ENCODE measurements around the gene SP2. TPM values are rescaled to one million over a fixed set of nuclear protein-coding genes. Genes with fewer than 3 reads are reported as not detected.

SP2 gene
- total RNA-seq, 2 experiments from 2014 or later: 5.8 to 22.1 TPM

DNA sequence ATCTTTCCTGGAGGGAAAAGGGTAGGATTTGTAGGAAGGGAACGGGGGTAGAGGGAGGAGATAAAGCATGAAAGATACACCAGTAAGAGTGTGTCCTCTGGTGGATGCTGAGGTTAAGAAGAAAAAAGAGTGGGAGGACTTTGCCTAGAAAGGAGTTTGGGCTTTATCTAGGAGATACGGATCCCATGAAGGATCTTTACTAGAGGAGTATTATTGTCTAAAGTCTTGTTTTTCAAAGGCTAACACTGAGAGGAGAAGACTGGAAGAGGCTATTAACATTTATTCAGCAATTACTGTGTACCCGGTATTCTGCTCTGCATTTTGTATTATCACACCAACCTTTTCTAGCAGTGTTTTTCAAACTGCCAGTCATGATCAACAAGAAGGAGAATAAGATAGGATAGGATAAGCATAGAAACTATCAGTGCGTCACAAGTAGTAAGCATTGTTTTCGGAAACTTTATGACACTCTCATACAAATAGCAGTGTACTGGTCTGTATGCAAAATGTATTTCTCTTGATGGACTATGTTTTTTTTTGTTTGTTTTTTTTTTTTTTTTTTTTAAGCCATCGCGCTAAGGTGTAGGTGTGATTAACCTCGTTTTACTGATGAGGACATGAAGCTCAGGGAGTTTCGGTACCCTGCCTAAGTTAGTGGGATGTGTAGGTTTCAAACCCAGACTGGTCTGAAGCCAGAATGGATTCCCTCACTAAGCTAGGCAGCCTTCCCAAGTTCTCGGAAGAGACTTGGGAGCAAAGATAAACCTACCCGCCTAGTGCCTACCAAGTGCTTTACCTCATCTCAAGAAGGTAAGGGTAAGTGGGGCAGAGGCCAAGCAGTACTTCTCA, 1.3 kb upstream of the SP2 start:
- no peaks in the 10 kb centered on the region for H3K9me2 ChIP-seq (ENCODE audit: insufficient read depth, low read length)
- H2AFZ ChIP-seq (ENCODE audit: low read length): peak overlapping the region; percentile 60; the same call in 1 of the 2 replicates
- peaks cover 32% of the 10 kb centered on the region for H3K79me2 ChIP-seq (ENCODE audit: insufficient read depth, low read depth, low read length)
- BruUV-seq (replicated peaks): no TSS peak
- intact Hi-C loops (cut with micrococcal nuclease; ENCODE audit: unreplicated experiment): loop anchor here (5.0 kb wide), 1 partner anchor 123 kb away; no protein-coding TSS in a partner anchor
- peaks cover 29% of the 10 kb centered on the region for H3K4me1 ChIP-seq (ENCODE audit: insufficient read depth, low read length, poor library complexity, severe bottlenecking)
- H3K4me3 ChIP-seq (ENCODE audit: low read depth, low read length, poor library complexity, severe bottlenecking): peak overlapping the region; percentile 90
- DNase-seq (ENCODE audit: low spot score): peak; percentile 4
- peaks cover 17% of the 10 kb centered on the region; the same call in 1 of the 2 replicates for H3K36me3 ChIP-seq (ENCODE audit: insufficient read depth, low read length)
- TF ChIP-seq, protein P1, sequence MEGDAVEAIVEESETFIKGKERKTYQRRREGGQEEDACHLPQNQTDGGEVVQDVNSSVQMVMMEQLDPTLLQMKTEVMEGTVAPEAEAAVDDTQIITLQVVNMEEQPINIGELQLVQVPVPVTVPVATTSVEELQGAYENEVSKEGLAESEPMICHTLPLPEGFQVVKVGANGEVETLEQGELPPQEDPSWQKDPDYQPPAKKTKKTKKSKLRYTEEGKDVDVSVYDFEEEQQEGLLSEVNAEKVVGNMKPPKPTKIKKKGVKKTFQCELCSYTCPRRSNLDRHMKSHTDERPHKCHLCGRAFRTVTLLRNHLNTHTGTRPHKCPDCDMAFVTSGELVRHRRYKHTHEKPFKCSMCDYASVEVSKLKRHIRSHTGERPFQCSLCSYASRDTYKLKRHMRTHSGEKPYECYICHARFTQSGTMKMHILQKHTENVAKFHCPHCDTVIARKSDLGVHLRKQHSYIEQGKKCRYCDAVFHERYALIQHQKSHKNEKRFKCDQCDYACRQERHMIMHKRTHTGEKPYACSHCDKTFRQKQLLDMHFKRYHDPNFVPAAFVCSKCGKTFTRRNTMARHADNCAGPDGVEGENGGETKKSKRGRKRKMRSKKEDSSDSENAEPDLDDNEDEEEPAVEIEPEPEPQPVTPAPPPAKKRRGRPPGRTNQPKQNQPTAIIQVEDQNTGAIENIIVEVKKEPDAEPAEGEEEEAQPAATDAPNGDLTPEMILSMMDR (conservative IDR thresholded peaks at IDR 0.05; ENCODE audit: low read length): 0 out of 2 replicates have a peak, but pooled peaks have one; percentile 13
- no peak for TF ChIP-seq EZH2phosphoT487 (IDR thresholded peaks at IDR 0.05; ENCODE audit: borderline replicate concordance, low read depth, low read length)
- CTCF ChIA-PET (ENCODE audit: unreplicated experiment): interaction anchor here (0.7 to 1.2 kb wide), 3 partner anchors 8 to 54 kb away, joined by 3 read pairs; partner anchors contain the start of gene SCRN2
- H4K20me1 ChIP-seq (ENCODE audit: insufficient read depth, low read length): no peaks in the 10 kb centered on the region
- H3K4me2 ChIP-seq (ENCODE audit: low read length): peak overlapping the region; percentile 83
- peak overlapping the region; percentile 58 for H3K27ac ChIP-seq (ENCODE audit: low read depth, low read length, poor library complexity, severe bottlenecking)
- H3K9me3 ChIP-seq (ENCODE audit: low read length): no peaks in the 10 kb centered on the region
- POLR2A ChIA-PET: interaction anchor here (0.9 to 2.9 kb wide), 6 partner anchors 13 to 487 kb away, joined by 3 to 13 read pairs (median 4); partner anchors contain the start of genes CDK5RAP3 and SCRN2

GRCh38 chr17:47895347-47895855, 635 bp upstream of the SP2 start:
- POLR2A ChIA-PET: interaction anchor here (0.5 to 2.9 kb wide), 9 partner anchors 14 to 1003 kb away, joined by 3 to 13 read pairs (median 4); partner anchors contain the start of genes CDK5RAP3, LRRC46, MRPL10 and OSBPL7
- CTCF ChIA-PET (ENCODE audit: unreplicated experiment): interaction anchor here (0.7 to 1.2 kb wide), 3 partner anchors 9 to 55 kb away, joined by 3 read pairs; partner anchors contain the start of gene SCRN2
- no peak for TF ChIP-seq EZH2phosphoT487 (IDR thresholded peaks at IDR 0.05; ENCODE audit: borderline replicate concordance, low read depth, low read length)
- TF ChIP-seq, protein P1 (conservative IDR thresholded peaks at IDR 0.05; ENCODE audit: low read length): no peak
- H3K79me2 ChIP-seq (ENCODE audit: insufficient read depth, low read depth, low read length): peaks cover 32% of the 10 kb centered on the region
- peak overlapping the region; percentile 83 for H3K4me2 ChIP-seq (ENCODE audit: low read length)
- H4K20me1 ChIP-seq (ENCODE audit: insufficient read depth, low read length): no peaks in the 10 kb centered on the region
- peak overlapping the region; percentile 58 for H3K27ac ChIP-seq (ENCODE audit: low read depth, low read length, poor library complexity, severe bottlenecking)
- peaks cover 23% of the 10 kb centered on the region; the same call in 1 of the 2 replicates for H3K36me3 ChIP-seq (ENCODE audit: insufficient read depth, low read length)
- peak; percentile 42 for DNase-seq (ENCODE audit: low spot score)
- peak overlapping the region; percentile 90 for H3K4me3 ChIP-seq (ENCODE audit: low read depth, low read length, poor library complexity, severe bottlenecking)
- TSS peak; percentile 80 for BruUV-seq (replicated peaks)
- H3K4me1 ChIP-seq (ENCODE audit: insufficient read depth, low read length, poor library complexity, severe bottlenecking): peaks cover 29% of the 10 kb centered on the region
- H3K9me2 ChIP-seq (ENCODE audit: insufficient read depth, low read length): no peaks in the 10 kb centered on the region
- peak overlapping the region; percentile 60; the same call in 1 of the 2 replicates for H2AFZ ChIP-seq (ENCODE audit: low read length)
- no peaks in the 10 kb centered on the region for H3K9me3 ChIP-seq (ENCODE audit: low read length)
- intact Hi-C loops (cut with micrococcal nuclease; ENCODE audit: unreplicated experiment): loop anchor here (5.0 kb wide), 1 partner anchor 122 kb away; no protein-coding TSS in a partner anchor
